ENCODE results near the gene SWAP70.

DNA sequence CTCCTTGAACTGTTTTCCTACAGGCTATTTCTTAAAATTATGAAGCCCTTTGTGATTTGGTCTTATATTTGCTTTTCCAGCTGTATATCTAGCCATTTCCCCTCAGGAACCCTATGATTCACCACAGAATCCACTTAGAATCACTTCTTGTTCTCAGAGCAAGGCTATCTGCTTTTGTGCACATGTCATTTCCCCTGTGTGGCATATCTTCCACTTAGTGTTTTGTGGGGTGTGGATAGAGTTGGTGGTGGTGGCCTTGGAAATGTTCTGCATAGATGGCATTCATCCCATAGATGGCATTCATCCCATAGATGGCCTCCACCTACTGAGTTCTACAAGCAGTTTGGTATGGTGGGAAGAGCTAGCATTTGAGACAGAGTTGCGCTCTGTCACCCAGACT lies 44.7 kb downstream of the SWAP70 start:
- no peak for TF ChIP-seq EZH2phosphoT487 (conservative IDR thresholded peaks at IDR 0.05; ENCODE audit: low read length)
- no peak for TF ChIP-seq CTCF (IDR thresholded peaks at IDR 0.05; ENCODE audit: insufficient read depth, low read length, poor library complexity, severe bottlenecking)
